Stimulated activated CD8-positive, alpha-beta memory T cell treated with anti-CD3 and anti-CD28 coated beads, Interleukin-15, amount 100 ng/mL, for 24 hours (primary cell): ENCODE measurements around the gene ZFP62.
"Not testable (repeated sequence)": the region's sequence is repeated elsewhere in the genome, so short reads cannot be mapped to it uniquely, and the experiment has no call there.

Experiments used
- DNase-seq: peaks from one replicate; pipeline ENCODE4 v3.0.0-alpha.2; 2020; ENCODE audit warnings: low read depth

The ZFP62 gene

DNA sequence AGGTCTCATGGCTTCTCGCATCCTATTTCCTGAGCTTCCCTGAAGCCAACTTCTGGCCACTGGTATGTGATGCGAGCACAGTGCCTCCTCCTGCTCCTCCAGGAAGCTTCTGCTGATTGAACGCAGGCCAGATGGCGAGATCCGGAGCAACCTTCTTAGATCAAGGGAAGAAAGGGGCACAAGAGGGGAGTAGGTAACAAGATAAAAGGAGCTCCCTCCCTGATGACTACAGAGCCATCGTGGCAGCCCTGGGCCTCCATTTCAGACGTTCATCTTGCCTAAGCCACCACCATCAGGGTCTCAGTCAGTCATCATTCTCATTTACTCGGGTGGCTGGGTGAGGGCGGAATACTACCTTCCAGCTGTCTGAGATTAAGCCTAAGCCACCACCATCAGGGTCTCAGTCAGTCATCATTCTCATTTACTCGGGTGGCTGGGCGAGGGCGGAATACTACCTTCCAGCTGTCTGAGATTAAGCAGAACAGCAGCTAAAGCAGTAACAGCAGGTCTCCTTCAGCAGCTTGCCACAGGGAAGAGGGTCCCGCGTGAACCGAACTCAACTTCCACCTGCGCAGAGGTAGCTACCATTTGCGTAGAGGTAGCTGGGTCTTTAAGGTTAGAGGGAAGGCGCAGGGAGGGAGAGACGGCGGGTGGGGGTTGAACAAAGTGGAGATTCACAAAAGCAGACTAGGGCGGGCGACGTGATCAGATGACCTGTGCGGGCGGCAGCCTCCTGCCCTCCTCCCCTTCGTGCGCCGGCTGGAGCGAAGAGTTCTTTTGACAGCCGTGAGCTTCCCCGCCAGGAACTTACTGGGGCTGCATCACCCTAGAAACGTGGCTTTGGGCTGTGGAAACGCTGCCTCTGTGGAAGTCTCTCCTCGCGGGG lies 30.6 kb downstream of the ZFP62 start:
- DNase-seq, result peak; percentile 34

DNA sequence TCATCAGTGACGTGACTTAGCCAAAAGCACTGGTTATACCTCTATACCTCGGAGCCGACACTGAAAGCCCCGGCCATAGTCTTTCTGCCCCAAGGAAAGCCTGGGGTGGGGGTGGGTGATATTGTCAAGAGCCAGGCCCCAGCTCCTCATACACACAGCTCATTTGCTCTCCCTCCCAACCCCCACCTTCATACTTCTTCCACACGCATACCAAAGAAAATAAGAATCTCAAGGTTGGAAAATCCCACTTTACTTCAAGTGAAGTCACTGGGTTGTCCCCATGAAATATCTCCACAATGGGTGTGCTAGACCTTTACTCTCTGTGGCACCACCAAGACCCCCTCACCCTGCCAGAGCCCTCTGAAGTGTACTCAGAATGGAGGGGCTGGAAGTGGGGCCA lies 31.4 kb downstream of the ZFP62 start:
- DNase-seq, result no peak

DNA sequence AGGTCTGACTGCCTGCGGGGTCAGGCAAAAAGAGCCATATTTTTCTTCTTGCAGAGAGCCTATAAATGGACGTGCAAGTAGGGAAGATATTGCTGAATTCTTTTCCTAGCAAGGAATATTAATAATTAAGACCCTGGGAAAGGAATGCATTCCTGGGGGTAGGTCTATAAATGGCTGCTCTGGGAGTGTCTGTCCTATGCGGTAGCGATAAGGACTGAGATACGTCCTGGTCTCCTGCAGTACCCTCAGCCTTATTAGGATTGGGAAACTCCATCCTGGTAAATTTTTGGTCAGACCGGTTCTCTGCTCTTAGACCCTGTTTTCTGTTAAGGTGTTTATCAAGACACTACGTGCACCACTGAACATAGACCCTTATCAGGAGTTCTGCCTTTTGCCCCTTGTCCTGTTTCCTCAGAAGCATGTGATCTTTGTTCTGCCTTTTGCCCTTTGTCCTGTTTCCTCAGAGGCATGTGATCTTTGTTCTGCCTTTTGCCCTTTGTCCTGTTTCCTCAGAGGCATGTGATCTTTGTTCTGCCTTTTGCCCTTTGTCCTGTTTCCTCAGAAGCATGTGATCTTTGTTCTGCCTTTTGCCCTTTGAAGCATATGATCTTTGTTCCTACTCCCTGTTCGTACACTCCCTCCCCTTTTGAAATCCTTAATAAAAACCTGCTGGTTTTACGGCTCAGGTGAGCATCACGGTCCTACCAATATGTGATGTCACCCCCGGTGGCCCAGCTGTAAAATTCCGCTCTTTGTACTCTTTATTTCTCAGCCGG lies 32.1 kb downstream of the ZFP62 start:
- not testable (repeated sequence) for DNase-seq

DNA sequence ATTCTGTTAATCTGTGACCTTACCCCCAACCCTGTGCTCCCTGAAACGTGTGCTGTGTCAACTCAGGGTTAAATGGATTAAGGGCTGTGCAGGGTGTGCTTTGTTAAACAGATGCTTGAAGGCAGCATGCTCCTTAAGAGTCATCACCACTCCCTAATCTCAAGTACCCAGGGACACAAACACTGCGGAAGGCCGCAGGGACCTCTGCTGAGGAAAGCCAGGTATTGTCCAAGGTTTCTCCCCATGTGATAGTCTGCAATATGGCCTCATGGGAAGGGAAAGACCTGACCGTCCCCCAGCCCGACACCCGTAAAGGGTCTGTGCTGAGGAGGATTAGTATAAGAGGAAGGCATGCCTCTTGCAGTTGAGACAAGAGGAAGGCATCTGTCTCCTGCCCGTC lies 33.7 kb downstream of the ZFP62 start:
- not testable (repeated sequence) for DNase-seq

DNA sequence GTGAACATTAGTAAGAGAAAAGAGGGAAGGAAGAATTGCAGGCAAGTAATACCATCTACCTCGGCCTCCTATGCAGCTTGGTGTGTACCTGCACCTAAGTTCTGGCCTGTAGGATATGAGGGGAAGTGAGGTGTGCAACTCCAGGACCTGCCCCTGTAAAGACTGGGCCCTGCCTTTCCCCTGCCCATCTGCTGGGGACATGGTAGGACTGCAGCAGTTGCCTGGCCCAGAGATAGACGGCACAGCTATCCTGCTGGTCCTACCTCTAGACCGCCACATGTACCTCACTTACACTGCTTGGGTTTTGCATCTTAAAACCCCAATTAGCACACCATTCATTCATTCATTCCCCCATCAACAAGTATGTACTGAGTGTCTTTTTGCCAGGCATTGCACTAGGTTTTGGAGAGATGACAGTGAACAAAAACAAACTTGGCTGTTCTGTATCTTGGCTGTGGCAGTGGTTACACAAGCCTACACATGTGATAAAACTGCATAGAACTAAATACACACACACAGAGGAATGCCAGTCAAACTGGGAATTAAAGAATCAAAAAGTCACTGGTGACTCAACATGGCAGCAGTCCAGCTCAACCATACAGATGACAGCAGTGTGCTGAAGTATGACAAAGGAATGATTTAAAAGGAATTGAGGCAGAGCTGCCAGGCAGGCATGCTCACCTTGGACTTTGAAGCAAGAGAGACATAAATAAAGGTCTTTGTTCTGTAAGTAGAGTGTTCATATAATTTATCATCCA lies 35.1 kb downstream of the ZFP62 start:
- DNase-seq, result no peak

DNA sequence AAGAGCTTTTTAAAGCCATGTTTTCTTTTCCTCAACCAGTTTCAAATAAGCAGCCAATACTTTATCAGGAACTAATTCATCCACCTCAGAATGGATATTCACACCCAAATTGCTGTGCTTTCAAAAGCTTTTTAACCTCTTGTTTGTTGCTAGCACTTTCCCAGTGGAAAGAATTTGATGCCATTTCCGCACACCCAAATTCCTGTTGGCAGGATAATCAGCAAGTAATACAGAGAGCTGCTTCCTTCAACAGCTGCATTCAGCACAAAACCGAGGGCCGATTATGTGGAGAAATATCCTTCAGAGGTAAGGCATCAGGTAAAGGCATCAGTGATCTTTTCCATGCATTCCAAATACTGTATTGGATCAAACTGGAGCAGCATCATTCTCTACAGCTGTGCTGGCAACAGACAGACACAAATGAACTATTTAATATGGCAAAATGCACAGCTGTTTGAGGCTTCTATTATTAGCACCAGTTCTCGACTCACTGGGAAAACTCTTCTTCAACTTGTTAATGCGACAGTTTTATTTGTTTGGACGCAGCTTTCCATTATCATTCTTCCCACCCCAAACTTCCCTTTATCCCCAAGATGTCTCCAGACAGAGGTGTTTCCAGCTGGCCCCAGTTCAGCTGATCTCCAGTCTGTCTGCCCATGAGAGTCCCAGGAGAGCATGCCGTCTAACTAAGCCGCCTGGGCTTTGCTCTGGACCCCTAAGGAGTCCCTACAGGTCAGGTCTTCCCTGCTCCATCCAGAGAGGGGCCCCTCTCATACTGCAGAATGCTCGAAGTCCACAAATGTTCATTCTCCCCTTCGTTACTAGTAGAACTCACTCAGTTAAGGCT lies 36.2 kb downstream of the ZFP62 start:
- DNase-seq, result no peak

DNA sequence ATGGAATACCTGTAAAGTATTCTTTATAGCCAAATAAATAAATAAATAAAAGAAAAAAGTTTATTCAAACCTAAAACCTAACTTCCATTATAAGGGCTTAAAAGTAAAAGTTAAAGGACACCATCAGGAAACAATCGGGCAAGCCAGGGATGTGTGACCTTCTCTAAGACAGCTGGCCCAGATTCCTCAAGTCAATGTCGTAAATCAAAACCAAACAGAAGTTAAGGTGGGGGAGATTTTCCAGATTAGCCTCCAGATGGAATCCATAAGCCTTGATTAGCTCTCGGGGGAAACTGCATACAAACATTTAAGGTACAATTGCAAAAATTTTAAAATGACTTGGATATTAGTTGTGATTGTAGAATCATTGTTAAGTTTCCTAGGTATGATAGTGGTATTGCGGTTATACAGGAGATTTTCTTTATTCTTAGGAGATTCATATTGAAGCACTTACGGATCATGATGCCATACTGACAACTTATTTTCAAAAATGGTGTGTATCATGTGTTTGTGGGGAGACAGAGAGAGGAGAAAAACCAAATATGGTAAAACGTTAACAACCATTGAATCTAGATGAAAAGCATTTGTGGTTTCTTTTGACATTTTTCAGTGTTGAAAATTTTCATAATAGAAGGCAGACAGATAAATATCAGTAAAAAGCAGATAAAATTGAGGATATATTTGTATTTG lies 37.0 kb downstream of the ZFP62 start:
- DNase-seq, result no peak

DNA sequence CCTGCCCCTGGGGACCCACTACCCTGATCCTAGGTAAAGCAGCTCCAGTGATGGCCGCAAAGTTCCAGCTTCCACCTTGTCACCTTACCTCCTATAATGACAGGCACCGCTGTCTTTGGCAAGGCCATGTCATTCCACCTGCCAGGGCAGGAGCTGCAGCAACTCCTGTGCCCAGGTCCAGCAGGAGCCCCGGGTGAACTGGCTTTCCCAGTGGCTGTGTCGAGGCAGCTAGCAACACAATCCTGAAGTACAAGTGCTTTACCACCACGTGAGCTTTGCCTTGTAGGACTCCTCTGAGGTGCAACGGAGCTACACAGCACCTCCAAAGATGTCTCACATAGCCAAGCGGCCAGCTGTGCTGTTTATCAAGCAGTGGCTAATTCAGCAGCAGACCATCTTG lies 37.7 kb downstream of the ZFP62 start:
- DNase-seq, result no peak

DNA sequence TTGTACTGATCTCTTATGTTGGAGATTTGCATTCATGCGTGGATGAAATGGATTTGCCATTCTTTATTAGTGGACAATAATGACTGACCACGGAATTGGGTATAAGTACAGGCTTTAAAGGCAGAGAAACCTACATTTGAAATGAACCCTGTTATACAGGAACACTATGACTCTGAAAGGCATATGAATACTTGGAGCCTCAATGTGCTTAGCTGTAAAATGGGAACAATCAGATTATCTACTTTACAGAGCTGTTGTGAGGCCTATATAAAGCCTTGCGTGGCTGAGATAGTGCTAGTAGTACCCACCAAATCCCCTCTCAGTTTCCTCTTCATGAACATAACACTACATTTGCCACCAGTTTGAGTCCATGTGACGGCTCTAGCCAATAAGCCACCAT lies 39.5 kb downstream of the ZFP62 start:
- DNase-seq, result no peak

DNA sequence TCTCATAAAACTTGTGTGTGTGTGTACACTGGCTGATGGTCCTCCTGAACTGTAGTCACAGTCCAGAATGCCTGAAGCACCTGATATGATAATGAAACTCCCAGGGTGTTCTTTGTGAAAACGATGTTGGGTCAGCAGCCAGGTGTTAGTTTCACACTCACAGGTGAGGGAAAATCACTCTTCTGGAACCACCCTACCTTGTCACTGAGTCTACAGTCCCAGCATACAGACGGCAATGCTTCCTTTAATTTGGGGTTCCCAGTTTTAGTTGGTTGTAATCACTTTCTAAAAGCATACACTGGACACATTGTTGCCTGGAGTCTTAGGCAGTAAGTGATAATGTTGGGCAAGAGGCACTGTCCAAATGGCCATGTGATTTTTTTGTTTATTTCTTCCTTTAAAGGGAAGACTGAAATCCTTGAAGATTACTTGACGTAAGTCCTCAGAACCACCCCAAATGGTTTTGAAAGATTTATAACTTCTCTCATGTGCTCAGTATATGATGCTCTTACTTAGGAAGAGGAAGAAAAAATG lies 40.2 kb downstream of the ZFP62 start:
- DNase-seq, result no peak

DNA sequence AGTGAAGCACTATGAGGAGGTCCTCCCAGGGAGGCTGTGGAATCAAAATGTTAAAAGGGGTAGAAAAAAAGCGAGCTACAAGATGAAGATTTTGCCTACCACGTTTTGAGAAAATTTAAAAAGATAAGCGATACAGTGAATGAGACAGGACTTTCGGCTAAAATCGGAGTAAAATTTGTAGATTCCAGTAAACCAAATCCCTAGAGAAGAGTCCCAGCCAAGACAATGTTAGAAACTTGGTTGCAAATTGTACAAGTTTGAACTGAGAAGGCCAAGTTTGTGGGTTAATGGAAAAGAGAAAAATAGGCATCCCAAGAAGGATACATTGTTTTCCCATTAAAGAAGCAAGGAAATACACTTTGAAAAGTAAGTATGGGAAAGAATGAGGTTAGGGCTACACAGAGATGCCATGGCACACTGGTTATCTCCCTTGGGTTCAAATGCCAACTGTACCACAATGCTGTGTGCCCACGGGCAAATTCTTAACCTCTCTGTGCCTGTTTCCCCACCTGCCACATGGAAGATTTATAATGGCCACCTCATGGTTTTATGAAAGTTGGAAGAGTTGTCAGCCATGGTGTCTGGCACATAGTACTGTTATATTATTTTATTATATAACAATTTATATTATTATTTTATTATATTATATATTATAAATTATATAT lies 42.3 kb downstream of the ZFP62 start:
- no peak for DNase-seq

DNA sequence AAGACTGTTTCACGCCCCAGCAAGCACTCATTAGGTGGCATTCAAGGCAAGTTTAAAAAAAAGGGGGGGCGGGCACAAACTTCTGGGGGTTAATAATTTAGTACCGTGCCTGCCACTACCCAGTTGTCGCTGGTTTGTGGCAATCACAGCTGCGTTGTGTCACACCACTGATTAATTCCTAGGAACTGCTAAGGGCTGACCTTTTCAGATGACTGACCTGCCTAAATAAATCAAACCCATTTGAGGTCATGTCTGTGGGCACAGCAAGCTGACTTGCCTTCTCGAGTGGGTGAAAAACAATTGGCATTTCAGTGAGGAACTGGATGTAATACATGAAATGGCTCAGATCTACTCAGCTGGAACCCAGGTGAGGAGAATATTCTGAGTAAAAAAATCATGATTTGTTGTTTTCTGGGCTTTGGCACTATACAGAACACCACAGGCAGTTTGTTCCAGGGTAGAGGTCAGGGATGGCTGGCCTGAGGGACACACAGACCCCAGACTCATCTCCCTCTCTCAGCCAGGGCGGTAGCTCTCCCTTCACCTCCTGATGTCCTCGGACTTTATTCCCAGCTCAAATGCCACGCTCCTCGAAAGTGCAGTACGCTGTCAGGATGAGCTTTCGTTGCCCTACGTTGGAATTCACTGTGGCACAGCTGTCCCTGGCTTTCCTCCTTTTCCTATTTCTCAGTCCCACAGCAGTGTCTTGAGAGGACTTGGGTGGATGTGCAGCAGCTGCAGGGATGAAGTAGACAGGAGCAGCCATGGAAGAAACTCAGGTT lies 43.0 kb downstream of the ZFP62 start:
- DNase-seq, result no peak

DNA sequence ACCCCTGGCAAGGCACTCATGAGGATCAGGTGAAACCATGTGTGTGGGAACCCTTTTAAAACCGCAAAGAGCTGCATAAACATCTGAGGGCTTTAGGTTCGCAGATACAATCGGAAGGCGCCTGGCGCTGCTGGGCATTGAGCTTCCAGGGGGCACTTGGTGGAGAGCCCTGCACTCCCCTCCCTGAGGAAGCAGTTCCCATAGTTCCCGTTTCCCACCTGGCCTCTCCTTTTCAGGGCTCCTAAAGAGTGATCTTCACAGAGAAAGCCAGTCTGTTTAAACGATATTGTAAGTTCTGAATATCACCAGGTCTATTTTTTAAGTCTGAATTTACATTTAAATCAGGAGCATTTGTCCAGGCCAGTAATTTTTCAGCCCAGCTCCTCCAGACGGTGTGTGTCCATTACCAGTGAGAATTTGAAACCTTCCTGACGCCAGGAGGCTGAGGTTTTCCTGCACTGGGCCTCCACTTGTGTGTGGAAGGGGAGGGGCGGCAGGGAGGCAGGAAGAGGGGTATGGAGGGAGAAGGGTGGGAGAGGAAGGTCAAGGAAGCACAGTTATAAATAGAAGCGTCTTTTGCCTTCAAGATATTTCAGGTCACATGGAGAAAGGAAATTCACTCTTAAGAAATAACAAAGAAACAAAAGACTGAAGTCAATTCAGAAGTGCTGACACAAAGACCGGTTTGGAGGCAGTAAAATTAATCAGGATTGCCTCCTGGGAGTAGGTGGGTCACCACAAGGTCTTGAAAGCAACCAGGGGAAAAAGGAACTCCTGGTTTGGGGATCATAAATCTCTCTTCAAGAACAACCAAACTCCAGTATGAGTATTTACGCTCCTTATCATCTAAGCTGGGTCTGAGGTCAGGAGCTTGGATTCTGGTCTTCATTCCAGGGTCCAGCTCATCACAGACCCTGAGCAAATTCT lies 44.2 kb downstream of the ZFP62 start:
- no peak for DNase-seq

DNA sequence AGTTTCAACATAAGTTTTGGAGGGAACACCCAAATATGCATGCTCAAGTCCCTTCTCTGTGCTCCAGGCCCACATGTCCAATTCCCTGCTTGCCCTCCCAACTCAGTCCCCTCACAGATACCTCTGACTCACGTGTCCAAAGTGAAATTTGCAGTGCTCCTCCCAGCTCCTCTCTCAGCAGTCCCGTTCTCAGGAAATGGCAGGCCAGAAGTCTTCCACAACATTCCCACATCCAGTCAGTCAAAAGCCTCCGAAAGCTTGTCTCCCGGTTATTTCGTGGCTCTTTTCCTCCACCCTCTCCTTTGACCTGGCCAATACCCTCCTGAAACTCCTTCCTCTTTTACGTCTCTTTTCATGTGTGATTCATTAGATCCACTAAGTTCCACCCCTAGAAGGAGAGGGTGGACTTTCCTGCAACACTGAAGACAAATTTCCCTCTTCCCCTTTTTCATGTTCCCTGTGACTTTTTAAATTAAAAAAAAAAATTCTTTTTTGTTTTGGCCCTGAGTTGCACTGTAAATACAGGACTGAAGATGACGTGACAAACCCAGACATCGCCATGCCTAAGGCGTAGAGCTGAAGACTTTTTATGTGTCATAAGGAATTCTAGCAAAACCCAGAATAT lies 45.7 kb downstream of the ZFP62 start:
- DNase-seq, result no peak

DNA sequence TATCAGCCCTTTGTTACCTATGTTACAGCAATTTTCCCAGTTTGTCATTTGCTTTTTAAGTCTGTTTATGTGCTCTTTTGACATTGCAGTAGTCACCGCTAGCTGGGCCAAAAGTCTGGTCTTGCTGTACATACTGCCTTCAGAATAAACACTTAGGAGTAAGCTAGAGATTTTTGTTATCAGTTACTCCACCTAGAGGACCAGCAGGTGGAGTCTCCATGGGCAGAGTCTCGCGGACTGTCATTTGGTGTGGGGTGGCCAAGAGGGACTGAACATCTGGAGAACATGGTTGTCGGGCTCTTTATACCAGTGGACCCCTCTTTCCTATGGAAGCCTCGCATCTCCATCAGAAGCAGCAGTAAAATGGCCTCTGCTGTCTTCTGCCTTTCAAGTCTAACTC lies 47.7 kb downstream of the ZFP62 start:
- no peak for DNase-seq

DNA sequence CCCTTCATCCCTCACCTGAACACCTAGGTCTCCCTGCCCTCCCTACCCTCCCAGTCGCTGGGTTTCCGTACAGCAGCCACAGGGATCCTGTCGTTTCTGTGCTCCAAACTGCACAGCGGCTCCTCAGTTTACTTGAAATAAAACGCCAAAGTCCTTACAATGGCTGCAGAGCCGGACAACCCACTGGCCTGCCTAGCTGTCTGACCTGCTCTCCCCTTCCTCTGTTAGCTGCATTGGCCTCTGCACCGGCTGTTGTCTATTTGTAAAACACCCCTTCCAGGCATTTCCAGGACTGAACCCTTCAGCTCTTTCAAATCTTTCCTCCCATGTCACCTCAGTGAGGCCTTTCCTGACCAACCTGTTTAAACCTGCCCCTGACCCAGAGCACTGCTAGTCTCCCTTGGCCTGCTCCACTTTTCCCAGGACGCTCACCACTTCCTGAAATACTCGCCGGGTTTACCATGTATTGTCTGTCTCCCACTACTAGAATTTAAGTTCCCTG lies 49.4 kb downstream of the ZFP62 start:
- DNase-seq, result no peak

DNA sequence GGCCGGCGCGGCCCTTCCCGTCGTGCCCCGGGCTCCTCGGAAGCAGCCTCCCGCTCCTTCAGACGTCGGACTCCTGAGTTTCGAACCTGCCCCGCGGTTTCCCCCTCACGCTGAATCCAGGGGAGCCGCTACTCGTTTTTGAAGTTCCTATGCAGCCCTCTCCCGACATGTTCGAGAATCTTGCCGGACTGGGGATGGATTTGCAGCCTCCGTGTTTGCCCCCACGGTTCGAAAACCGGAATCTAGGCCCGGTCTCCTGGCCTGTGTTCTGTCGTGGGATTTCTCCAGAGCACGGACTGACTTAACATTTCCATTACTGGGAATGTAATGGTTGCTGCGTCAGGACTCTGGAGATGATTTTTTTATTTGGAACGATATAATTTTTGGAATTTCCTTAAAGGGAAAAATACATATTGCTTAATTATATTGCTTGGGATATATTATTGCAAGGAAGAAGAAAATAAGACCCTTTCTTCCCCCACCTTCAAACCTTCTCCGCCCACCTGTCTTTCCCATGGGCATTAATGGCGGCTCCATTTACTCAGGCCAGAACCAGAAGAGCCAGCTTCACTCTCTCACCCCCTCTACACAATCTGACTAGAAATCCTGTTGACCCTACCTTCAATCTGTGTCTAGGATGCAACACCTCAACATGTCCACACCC lies 50.0 kb downstream of the ZFP62 start:
- peak; percentile 22 for DNase-seq
